HG03520 (cell line): ENCODE results near the gene TSPAN5.
A peak's percentile ranks its signal among the peaks of the same experiment; 100 is the strongest.

Experiments used
- ATAC-seq: cut with Tn5 transposase; IDR thresholded peaks from one replicate; pipeline ENCODE4 v1.9.1; 2021; ENCODE audit warnings: mild to moderate bottlenecking, moderate library complexity; ENCODE audit not compliant: unreplicated experiment

The TSPAN5 gene

DNA sequence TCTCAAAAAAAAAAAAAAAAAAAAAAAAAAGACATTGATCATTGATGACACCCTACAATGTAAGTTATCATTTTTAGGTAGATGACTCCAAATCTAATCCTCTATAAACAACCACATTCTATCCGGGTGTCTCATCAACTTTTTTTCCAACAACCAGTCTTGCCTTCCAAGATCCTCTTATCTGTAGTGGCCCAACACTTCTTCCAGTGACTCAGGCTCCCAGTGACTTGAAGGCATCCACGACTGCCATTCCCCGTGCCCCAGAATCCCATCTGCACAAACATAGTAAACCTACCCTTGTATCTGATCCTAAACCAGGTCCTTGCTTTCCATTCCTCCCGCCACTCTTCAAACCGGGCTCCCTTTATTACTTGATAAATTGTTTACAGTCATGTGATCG, 15.6 kb upstream of the TSPAN5 start:
- no peak for ATAC-seq

DNA sequence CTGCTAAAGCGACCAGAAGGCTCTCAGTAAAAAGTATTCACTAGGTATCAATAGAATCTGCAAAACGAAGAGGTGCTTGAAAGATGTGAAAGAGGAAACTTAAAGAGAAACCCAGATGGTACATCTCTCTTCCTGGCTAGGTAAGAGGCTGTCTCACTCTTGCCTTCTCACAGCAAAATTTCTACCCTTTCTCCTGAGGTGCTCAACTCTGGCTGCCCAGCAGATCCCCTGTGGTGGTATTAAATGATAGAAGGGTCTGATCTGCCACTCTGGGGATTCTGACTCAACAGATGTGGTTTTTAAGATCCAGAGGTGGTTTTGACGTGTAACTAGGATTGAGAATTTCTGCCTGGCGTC, 14.9 kb upstream of the TSPAN5 start:
- ATAC-seq = no peak

DNA sequence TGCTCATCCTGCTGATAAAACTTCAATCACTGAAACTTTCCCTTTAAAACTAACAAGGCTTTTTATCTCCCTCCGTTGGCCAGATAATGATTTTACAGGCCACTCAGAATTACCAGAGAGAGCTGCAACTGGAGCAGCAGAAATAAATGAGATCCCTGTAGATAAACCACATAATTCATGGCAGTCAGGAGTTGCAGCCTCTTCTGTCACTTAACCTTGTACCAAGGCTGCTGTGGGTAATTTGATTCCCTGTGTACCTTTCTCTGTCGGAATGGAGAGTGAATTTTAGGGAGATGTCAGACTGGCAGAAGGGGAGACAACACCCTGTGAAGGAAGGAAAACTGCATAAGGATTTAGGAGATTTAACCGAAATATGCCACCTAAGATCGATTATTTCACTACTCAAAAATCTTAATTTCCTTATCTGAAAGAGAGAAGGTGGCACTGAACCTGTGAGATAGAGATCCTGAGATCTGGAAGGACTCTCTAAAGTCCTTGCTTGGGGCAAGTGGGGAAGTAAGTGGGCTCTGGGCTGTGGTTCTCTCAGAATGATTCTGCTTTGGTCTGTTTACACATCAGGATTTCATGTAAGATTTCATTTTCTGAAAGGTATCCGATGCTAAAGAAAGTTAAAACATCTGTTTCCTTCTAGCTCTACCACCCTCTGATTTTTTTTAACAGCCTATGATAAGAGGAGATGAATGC, 14.3 kb upstream of the TSPAN5 start:
- ATAC-seq = no peak

DNA sequence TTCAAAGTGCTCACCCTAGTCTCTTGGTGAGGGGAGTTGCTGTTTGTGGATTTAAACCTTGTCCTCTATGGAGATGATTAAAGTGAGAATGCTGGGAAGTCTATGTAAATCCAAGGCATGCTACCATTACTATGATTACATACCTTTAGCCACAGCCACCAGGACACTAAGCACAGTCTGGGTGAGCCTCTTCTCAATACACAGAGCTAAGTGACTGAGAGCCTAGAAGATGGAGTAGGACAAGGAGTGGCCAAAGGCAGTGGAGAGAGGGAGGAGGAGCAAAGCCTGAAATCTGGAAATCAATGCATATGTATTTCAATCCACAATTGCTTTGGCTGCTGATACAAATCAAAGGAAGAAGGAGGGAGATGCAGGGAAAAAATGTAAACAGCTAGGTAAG, 12.7 kb upstream of the TSPAN5 start:
- ATAC-seq = no peak

DNA sequence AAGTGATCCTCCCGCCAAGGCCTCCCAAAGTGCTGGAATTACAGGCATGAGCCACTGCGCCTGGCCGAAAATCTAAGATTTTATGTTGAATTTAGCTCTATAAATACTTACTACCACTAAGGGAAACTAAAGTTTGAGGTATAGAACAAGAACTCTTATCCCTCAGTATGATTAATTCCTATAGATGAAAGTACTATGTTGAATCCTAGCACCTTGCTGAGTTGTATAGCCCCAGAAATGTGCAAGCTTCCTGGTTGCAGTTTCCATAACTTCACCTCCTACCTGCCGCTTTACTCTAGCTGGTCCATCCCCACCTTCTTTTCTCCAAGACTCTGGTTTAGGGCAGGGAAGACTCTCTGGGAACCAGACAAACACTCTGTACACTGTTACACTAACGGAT, 11.8 kb upstream of the TSPAN5 start:
- ATAC-seq = no peak

DNA sequence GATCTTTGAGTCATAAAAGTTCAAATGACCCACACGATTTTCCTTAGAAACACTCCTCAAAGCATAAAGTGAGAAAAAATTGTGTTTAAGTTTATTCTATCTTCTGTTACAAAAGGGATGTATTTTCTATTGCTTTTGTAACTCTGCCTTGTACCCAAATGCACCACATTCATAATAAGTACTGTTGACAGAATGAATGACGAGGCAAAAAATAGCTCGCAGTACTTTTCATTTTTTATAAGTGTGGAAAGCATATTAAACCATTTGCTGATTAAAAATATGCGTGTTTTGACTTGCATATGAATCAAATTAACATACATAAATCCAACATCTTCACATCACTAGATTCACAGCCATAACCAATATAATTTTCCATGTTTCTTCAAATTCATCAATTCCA, 11.2 kb upstream of the TSPAN5 start:
- no peak for ATAC-seq

DNA sequence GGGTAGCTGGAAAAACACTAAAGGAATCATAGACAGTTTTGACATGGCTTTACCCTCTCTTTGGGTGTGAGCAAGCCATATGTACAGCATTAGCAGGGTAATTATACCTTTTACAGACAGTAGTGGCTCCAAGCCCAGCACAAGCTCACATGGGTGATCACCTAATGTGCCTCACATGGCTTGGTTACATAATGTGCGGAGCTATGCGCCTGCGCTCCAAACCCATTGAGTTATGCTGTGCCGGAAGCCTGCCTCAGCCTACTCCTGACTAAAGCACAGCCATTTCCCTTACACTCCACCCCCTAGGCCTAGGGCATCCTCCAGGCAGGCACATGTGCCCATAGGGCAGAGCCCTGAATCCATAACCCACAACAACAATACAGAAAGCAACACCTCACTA, 6.5 kb upstream of the TSPAN5 start:
- ATAC-seq = no peak

DNA sequence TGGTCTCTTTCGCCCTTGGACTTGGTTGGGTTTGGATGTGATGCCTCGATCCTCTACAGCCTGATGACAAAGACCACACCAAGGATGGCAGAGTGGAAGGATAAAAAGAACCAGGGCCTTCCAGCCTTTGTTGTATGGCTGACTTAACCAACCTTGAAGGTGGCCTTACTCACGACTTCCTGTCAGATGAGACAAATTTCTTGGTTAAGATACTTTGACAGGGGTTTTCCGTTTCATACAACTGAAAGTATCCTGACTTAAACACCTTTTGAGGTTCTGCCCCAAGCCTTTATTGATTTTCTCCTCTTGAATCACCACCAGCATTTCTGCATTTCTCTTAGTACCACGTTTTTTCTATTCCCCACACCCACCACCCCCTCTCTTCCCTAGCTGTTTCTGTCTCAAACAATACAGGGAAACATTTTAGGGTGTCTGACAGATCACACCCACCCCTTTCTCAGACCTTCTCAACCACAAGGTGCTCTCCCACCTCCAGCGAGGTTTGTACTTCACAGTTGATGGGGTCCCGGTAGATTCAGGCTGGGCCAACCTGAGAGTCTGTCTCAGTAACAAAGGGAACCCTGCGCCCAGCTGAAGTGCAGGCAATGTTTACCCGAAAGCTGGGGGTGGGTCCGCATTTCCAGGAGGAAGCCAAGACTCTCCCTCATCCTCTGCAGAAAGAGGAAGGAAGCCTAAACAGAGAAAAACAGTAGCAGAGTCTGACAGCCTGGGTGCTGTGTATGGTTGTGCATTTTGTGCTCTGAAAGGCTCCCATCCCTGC, 5.0 kb upstream of the TSPAN5 start:
- ATAC-seq = peak; percentile 75

DNA sequence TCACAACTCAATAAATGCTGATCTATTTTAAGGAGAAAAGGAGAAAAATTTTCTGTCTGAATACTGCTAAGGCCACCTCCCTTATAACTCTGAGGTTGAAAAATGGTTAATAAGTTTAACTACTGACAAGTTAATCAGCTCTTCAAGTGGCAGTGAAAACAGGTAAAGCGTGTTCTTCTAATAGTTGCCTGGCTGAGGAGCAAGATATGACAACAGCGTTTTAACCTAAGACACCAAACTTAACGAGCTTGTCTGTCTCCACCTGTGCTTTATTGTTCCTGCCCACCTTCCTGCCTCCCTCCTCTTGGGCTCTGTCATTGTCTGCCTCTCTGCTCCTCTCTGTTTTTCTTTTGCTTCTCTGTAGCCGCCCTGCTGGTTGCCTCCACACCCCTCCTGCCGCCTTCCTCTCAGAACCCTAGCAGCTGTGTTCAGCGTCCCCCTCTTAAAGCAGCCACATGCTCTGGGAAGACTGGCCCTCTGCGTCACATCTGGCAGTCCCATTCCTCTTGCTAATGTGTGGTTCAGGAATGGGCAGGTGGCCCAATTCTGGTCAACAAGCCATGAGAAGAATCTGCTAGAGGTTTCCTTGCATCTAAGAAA, 4.3 kb upstream of the TSPAN5 start:
- ATAC-seq = peak; percentile 1

DNA sequence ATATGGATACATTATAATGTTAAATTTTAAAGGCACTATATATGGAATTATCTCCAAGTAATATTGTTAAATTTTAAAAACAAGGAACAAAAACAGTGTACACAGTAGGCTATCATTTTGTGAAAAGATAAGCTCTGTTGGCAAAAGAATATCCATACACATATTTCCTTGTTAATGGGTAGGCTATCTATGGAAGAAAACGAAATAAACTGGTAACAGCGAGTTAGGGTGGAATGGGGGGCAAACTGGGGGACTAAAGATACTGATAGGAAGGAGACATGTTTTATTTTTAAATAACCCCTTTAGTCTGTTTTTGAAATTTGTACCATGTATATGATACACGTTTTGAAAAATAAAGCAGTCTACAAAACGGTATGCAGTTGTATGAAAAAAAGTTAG, 3.6 kb upstream of the TSPAN5 start:
- no peak for ATAC-seq

DNA sequence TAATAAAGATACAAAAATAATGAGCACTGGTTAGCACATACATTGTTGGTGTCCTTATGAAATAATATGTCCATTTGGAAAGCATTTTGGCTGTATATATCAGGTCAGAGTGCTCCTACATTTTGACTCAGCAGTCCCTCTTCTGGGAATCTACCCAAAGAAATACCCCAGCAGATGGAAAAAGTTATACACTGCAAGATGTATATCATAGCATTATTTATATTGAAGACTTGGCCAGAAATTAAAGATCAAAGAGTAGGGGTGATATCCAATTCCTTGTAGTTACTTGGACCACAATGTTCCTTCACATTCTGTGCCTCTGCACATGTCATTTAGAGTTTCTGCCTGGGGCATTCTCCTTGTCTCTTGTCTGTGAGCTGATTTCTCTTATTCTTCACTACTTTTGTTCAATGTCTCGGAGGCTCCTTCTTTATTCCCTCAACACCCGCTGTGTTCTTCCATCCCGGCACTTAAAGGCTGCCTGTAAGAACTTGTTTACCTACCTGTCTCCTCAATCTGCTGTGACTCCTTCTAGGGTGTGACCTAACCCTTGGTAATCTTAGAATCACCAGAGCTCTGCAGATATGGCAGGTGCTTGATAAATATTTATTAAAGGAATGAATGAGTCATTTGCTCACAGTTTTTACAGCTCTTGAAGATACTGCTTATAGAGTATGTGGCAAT, 3.1 kb upstream of the TSPAN5 start:
- ATAC-seq = no peak

DNA sequence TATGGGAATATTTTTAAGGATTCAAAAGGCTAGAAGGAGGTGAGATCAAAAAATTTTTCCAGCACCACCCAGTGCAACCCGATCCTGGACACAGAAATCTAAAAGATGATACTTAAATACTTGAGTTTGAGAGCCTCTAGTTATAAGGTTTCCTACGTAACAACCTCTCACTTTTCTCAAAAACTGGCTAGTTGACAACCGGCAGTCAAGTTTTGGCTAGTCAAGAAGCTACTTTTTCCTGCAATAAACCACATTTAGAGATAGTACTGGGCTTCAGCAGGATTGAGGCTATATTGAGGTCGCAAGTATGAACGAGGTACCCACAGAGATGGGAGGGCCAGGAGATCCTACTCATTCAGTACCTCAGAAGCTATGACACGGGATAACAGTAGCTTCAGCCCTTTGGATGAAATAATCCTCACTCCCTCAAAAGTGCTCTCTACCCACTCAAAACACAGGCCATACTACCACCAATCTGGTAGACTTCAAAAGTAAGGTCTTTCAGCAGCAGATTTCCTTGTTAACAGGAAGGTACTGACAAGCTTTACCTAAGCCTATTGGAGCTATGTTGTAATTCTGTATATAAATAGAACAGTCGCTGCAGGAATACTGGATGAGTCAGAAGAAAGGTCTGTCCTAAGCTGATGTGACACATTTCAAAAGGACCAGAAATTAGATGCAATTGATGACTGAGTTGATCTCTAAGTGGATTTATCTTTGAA, 1.5 kb upstream of the TSPAN5 start:
- ATAC-seq = no peak

DNA sequence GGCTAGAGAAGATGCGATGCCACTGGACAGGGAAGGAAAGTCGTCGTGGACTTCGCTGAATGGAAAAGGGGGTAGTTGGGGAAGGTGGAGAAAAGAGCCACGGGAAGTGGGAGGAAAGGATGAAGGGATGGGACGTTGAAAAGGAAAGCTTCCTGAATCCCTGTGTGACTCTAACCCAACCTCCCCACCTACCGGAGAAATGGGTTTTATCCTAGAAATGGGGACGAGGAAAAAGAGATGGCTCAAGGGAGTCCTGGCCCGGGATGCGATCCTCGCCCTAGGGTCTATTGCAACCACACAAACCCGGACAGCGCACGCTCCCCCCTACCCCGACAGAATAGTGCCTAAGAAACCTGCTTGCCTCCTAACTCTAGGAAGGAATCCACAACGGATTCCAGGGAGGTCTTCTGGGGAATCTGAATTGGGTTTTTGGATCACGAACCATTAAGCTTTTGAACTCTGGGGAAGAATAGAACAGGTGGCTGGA, 738 bp upstream of the TSPAN5 start:
- no peak for ATAC-seq

DNA sequence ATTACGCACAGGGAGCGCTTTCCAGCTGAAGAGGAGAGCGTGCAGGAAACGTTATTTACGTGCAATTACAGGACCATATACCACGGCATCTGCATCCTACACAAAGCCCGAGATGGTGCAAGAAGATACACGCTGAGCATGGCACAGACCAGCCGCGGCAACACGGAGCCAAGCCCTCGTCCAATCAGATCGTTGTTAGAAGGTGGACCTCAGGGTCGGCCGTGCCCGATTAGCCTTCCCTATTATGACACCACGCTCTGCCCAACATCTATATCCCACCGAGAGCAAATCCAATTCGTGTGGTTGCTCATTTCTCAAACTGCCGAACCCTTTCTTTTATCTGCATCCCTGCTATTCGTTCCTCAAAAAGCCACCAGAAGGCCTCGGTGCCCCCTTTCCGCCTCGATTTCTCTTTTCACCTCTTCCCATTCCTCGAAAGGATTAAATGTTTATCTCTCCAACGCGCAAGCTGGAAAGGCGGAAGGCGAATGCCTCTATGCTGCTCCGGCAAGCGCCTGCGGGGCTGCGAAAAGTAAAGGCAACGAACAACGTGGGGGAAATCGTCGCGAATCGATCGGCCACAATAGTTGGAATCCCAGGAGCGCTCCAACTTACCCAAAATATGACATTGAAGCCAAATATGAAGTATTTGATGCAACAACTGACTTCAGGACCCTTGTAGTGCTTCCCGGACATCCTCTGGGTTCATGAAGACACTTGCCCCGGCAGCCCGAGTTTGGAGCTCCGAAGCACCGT, 702 bp downstream of the TSPAN5 start:
- ATAC-seq = peak; percentile 2

DNA sequence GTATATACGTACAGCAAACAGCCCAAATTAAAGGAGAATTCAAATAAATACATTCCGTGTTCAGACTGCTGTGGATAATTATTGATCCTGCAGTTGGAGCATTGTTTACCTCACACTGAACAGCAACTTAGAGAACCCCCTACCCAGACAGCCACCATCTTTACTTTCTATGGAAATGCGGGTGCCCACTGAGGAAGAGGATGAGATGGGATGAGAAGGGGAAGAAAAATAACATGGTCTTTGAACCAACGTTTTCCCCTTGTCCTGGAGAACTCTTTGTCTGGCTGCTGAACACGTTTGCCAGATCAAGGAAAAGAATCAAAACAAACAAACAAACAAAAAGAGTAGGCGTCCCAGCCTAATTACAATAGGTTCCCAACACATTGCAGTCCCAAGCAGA, 1.5 kb downstream of the TSPAN5 start:
- ATAC-seq = no peak

DNA sequence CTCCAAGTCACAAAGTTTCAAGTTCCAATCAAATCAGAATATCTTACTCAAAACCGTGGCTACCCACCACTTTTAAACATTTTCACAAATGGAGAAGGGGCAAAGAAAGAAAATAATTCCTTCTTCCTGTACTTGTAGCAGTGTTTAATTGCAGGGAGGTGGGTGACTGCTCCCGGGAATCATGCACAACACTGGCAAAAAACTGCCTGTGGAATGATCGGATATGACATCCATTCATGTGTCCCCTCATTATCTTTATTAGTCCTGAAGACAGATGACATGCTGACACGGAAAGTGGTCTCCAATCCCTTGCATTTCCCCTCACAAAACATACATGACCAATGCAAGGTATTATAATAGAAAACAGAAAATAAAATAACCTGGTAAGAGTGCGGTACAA, 2.0 kb downstream of the TSPAN5 start:
- ATAC-seq = no peak

DNA sequence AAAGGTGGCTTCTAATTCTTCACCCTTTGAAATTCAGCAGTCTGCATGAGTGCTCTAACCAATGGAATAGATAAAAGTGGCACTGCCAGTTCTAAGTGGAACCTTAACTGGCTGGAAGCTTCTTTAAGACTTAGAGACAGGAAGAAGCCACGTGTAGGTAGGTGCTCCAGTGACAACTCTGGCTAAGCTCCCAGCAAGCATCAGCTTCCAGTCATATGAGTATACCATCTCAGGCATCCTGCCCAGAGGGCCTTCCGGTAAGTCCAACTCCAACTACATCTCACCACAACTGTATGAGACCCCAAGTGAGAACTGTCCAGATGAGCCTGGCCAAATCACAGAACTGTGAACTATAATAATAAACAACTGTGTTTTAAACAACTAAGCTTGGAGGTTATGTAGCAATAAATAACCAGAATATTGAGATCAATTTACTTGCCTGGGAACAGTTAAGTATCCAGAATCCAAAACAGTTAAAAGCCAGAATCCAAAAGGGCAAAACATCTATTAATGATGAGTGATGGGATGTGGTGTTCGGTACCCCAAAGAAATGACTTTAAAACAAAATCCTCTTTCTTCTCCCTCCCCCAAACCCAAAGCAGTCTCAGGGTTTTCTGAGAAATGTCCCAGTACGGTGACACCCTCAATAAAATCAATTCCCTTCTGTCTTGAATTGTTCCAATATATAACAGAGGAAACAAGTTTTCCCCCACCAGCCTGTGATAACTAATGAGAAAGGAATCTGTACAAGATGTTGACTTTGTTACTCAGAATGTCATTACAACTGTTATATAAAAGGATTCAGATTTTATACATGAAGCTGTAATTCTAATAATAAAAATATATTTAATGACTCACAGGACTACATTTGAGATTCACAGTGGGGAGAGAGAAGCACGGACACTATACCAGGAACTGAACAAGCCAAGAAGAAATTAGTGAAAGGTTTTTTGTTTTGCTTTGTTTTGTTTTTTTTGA, 4.2 kb downstream of the TSPAN5 start:
- no peak for ATAC-seq

DNA sequence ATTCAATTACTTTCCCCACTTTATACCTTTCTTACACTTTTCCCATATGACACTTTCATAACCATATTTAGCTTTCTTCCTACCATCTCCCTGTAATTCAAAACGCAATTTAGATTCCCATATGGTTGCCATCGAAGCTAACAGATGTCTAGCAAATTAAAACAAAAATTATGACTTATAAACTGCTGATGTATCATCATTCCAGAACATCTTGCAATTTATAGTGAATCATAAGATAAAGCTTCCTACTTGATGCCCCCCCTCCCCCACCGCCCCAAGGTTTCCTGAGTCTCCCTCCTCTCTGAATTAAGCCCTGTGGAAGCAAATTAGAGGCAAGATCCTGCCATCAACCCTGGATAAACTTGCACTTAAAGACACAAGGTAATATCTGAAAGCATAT, 5.4 kb downstream of the TSPAN5 start:
- no peak for ATAC-seq

DNA sequence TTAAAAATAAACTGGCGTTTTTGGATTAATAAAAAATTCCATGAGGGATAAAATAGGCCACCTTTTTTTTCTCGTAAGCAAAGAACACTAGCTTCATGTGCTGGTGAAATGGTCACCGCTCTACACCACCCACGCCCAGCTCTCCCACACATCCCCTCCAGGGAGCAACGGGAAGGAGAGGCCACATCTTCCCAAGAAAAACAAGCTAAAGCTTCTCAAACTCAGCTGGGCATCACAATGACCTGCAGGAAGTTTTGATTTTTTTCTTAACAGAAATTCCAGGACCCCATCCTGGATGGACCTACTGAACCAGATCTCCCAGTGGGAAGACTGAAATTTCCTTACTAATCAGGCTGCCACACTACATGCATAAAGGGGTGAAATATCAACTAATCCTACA, 9.8 kb downstream of the TSPAN5 start:
- no peak for ATAC-seq
